ENCODE measurements around the gene GTF3A. TPM values are rescaled to one million over a fixed set of nuclear protein-coding genes. Genes with fewer than 3 reads are reported as not detected.

The GTF3A gene
- total RNA-seq, 1 donor from 2014 or later: 227 TPM

- ATAC-seq (no peak), DNase-seq (no peak)
- intact Hi-C loops (cut with micrococcal nuclease): no loop called here
Measured at GRCh38 chr13:27437126-27437525, 12.7 kb downstream of the GTF3A start.

GRCh38 chr13:27440408-27440807, 16.0 kb downstream of the GTF3A start:
- intact Hi-C loops (cut with micrococcal nuclease): no loop called here
- ATAC-seq (no peak), DNase-seq (no peak)

GRCh38 chr13:27442071-27442647, 17.7 kb downstream of the GTF3A start:
- intact Hi-C loops (cut with micrococcal nuclease): no loop called here
- peak; percentile 22 for ATAC-seq
- no peak for DNase-seq

GRCh38 chr13:27442797-27443196, 18.4 kb downstream of the GTF3A start:
- no peak for ATAC-seq
- intact Hi-C loops (cut with micrococcal nuclease): no loop called here
- DNase-seq: no peak

- intact Hi-C loops (cut with micrococcal nuclease): no loop called here
- DNase-seq: no peak
- peak; percentile 7 for ATAC-seq
Measured at GRCh38 chr13:27446986-27447583, 22.7 kb downstream of the GTF3A start.

GRCh38 chr13:27448308-27448707, 23.9 kb downstream of the GTF3A start:
- ATAC-seq: peak; percentile 40
- intact Hi-C loops (cut with micrococcal nuclease): no loop called here
- peak; percentile 46 for DNase-seq

GRCh38 chr13:27449081-27449603, 24.7 kb downstream of the GTF3A start:
- DNase-seq (no peak), ATAC-seq (no peak)
- intact Hi-C loops (cut with micrococcal nuclease): no loop called here

GRCh38 chr13:27449936-27450828, 25.8 kb downstream of the GTF3A start, which contains the start of gene MTIF3:
MTIF3 (minus strand) TSS chr13:27450564; CDS start chr13:27440448, 10,116 bp downstream.
- peak; percentile 91 for ATAC-seq
- DNase-seq: peak; percentile 96
- intact Hi-C loops (cut with micrococcal nuclease): no loop called here

GRCh38 chr13:27450921-27451471, 26.6 kb downstream of the GTF3A start:
- peak; percentile 65 for DNase-seq
- intact Hi-C loops (cut with micrococcal nuclease): no loop called here
- peak; percentile 24 for ATAC-seq

- intact Hi-C loops (cut with micrococcal nuclease): no loop called here
- ATAC-seq: no peak
Measured at GRCh38 chr13:27455331-27455855, 31.0 kb downstream of the GTF3A start.

GRCh38 chr13:27461940-27462584, 37.6 kb downstream of the GTF3A start:
- intact Hi-C loops (cut with micrococcal nuclease): no loop called here
- ATAC-seq: peak; percentile 86
- peak; percentile 50 for DNase-seq

More at GRCh38 chr13:27455331-27455855, 31.0 kb downstream of the GTF3A start:
- no peak for DNase-seq

GRCh38 chr13:27463500-27463899, 39.1 kb downstream of the GTF3A start:
- DNase-seq: no peak
- ATAC-seq: peak; percentile 9
- intact Hi-C loops (cut with micrococcal nuclease): no loop called here

- DNase-seq (no peak), ATAC-seq (no peak)
- intact Hi-C loops (cut with micrococcal nuclease): no loop called here
Measured at GRCh38 chr13:27465611-27466010, 41.2 kb downstream of the GTF3A start.

GRCh38 chr13:27466513-27466912, 42.1 kb downstream of the GTF3A start:
- DNase-seq (no peak), ATAC-seq (peak; percentile 70)
- intact Hi-C loops (cut with micrococcal nuclease): no loop called here

- intact Hi-C loops (cut with micrococcal nuclease): no loop called here
- ATAC-seq (no peak), DNase-seq (no peak)
Measured at GRCh38 chr13:27470075-27470820, 45.8 kb downstream of the GTF3A start.

- ATAC-seq (no peak), DNase-seq (no peak)
- intact Hi-C loops (cut with micrococcal nuclease): no loop called here
Measured at GRCh38 chr13:27472441-27472840, 48.0 kb downstream of the GTF3A start.

- intact Hi-C loops (cut with micrococcal nuclease): no loop called here
- ATAC-seq: no peak
Measured at GRCh38 chr13:27472941-27473340, 48.5 kb downstream of the GTF3A start.

GRCh38 chr13:27474751-27475268, 50.4 kb downstream of the GTF3A start:
- intact Hi-C loops (cut with micrococcal nuclease): no loop called here
- ATAC-seq: no peak
- no peak for DNase-seq

More at GRCh38 chr13:27472941-27473340, 48.5 kb downstream of the GTF3A start:
- no peak for DNase-seq
